Caki2 (cell line): ENCODE measurements around the gene TEX35. TPM values are rescaled to one million over a fixed set of nuclear protein-coding genes. Genes with fewer than 3 reads are reported as not detected.

ENCODE experiments used
- DNase-seq: peaks from one replicate; pipeline ENCODE4 v3.0.0-alpha.2; 2015; ENCODE audit warnings: low read depth
- in situ Hi-C: cut with HindIII; loops from 2 replicates; pipeline ENCODE4 v1.10.0; 2016; ENCODE audit warnings: low sequenced_read_pairs, low pct_unique_long_range_greater_than_20kb, mixed read lengths
- total RNA-seq: library from RNA; depleted of rRNA; stranded (reverse); fragments of >200 nt; shearing (Covaris generic); gene quantifications from 2 replicates; pipeline ENCODE4 v1.2.3, GENCODE V29; 2014; ENCODE audit warnings: low replicate concordance; rRNA removed

Gene TEX35
- total RNA-seq: not detected in 2 replicates

DNA sequence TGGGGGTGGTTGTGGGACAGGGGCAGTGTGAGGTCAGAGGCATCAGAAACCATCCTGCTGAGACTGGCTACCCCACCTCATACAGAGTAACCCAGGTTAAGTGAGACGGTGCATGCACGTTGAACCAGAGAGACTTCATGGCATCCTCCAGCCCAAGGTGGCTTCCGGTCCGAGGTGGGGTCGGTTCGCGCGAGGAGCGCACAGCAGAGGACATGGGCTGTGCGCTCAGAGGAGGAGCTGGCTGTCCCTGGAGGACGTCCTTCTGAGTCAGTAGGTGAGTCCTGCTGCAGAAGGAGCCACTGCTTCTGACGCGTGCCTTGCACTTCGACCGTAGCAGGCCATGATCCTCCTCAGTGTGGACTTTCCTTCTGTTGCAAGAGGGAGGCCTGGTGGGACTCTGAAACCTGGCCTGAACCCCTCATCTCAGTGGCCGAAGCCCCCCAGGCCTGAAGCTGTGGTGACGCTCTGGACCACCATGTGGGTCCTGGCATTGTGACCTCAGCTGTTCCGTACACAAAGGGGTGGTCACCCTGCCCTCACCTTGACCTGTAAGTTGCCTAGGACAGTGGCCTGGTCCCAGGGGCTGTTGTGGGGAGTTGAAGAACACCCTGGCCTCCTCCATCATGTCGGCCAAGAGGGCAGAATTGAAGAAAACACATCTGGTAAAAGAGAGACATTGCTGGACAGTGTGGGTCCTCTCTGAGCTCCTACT is at the start of gene TEX35:
Gene TEX35, plus strand, starts transcription at position 544 of the 712 bp plus-strand sequence. Its CDS starts 80 bp downstream, at position 624.
- DNase-seq: no peak
- in situ Hi-C loops: no loop called here

DNA sequence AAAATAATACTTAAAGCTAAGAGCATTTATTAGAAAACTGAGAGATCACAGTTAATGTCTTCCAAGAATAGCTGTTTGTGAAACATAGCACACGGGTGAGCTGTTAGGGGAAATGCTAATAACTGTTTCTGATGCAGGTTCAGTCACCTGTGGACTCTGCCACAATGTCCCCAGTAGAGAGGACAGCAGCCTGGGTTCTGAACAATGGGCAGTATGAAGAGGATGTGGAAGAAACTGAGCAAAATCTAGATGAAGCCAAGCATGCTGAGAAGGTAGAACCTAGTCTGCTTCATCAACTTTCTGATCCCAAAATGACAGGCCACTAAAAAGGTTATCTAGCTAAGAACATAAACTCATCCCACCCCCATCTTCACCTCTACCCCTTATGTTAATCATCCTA is 48.8 kb upstream of the TEX35 start:
- DNase-seq: no peak
- in situ Hi-C loops: no loop called here

DNA sequence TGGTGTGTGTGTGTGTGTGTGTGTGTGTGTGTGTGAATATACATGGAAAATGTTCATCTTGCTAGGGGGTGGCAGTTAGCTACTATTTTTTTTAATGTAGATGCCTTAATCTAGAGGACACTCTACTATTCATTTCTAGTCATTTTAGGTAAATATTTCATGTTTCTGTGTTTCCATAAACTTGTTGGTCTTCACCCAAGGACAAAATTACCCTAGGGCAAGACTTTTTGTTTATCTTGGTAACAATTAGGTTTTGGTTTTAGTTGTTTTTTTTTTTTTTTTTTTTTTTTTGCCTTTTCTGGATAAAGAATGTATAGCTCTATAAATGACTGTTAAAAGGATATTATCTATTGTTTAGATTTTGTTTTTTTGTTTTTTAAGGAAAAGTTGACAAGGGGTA is 48.3 kb upstream of the TEX35 start:
- in situ Hi-C loops: no loop called here
- no peak for DNase-seq

DNA sequence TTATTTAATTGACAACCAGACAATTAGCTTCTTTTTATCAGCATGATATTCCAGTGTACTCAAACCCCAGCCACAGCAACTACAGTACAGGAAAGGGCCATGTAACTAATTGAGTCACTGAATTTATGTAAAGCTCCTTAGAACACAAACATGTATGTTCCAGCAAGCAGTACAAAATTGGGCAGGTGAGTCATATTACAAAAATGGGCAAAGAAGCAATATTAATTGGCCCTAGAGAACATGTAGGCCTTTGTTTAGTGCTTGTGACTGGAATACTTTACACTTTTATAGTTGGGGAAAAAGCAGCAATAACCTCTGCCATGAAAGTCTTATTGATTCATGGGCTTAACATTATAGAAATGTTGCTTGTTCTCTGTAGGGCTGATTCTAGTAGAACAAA is 47.9 kb upstream of the TEX35 start:
- DNase-seq: no peak
- in situ Hi-C loops: no loop called here

DNA sequence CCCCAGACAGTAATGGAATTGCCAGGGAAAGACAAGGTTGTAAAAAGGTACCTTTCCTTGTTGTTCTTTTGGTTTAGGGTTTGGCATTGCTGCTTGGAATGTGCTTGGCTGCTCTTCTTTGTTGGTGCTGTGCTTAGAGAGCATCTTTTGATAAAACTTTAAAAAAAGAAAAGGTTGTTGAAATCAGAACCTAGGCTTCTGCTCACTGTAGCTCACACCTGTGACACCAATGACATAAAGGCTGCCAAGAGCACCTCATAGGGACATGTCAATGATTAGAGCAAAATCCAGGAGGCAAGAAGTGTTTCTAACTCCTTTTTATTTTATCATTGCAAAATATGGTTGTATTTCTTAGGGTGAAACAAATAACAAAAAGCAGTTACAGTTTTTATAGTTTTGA is 45.1 kb upstream of the TEX35 start:
- in situ Hi-C loops: no loop called here
- DNase-seq: no peak

DNA sequence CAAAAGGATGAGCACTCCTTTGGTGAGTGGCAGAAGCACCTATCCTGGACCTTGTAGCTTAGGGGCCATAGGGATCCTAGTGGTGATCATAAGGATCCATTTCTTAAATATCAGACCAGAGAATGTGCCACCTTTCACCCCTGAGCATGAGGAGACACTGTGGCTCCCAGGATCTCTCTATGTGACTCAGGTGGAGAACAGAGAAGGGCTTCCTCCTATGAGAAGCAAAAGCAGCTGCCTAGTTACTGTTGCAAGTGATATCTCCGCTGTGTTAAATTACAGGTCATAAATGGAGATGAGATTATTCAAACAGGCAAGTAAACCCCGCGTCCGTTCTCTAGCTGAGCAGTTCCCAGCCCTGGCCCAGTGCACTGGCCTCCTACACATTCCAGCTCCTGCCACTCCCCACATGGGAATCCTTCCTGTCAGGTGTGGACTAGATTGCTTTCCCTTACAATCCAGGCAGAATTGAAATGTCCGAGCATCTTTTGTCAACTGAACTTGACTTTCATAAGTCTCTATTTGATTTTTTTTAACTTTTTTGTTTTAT is 42.4 kb upstream of the TEX35 start:
- no peak for DNase-seq
- in situ Hi-C loops: no loop called here

DNA sequence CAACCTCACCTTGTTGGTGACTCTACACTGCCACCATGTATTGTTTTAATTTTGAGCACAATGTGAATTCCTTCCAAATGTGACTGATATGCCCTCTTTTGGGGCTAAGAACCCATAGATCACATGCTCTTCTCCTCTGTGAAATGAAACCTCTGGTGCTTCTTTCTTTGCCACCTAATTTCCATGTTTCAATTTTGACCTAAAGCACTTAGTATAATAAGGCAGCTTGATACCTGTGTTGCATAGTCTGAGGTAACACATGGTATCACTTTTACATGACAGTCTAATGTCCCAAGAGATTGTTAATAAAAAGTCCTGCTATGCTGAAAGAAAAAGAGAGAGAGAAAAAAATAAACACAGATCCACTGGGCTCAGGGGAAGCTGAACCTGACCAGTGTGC is 40.4 kb upstream of the TEX35 start:
- in situ Hi-C loops: no loop called here
- DNase-seq: no peak

DNA sequence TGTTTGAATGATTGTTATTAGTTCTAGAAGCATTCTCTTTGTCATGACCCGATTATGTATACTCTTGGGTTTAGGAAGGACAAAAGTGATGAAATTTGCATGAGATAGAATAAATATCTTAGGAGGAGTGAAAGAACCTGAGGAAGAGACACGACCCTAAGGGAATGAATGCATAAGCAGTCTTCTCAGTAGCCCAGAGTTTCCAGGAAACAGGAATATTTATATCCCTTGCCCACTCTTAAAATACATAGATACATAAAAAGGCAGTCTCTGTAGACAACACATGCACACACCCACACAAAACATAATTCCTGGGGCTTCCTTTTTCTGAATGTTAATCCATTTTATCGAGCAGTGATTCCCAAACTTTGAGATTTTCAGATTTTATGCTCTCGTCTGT is 35.5 kb upstream of the TEX35 start:
- in situ Hi-C loops: no loop called here
- DNase-seq: no peak

DNA sequence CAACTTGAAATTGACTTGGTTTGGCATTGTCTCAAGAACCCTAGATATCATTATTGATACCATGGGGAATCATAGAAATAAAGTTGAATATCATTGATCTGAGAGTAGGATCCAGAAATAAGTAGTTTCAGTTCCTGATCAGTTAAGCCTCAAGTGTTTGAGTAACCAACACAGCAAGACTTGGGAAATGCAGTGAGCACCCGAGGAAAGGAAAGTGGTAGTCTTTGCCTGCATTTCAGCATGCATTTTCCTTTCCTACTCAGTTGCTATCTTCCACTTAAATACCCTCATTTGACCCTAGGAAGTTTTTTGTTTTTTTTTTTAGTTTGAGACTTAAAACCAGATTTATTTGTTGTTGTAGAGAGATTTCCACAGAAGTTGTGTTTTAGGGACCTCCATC is 35.1 kb upstream of the TEX35 start:
- in situ Hi-C loops: no loop called here
- no peak for DNase-seq

DNA sequence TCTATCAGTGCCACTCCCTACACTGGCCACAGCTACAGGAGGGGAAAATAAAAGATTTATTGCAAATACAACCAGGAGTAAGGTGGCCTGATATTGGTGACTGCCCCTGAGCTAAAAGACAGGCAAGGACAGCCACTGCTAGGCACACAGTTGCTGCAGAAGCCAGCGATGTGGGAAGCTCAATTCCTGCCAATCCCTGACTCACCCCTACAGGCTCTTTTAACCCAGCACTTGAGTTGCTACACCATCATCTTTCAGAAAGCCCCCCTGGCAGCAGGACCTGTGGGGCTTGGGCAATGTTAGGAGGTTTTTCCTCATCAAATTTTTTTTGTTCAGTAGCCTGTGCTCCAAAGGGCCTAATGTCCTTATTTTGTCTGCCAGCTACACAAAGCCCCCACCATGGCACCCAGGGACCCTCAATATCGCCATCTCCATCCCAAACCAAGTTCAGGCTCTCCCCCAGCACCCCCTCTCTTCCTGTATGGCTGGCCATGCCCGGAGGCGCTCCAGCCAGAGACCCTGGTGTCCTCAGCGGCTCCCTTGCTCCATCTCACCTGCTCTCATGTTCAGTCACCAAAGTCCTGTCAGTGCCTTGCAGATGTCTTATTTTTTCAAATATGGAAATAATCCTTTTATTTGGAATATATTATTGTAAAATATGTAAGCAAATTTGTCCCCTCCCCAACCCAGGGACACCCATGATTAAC is 29.5 kb upstream of the TEX35 start:
- DNase-seq: no peak
- in situ Hi-C loops: no loop called here

DNA sequence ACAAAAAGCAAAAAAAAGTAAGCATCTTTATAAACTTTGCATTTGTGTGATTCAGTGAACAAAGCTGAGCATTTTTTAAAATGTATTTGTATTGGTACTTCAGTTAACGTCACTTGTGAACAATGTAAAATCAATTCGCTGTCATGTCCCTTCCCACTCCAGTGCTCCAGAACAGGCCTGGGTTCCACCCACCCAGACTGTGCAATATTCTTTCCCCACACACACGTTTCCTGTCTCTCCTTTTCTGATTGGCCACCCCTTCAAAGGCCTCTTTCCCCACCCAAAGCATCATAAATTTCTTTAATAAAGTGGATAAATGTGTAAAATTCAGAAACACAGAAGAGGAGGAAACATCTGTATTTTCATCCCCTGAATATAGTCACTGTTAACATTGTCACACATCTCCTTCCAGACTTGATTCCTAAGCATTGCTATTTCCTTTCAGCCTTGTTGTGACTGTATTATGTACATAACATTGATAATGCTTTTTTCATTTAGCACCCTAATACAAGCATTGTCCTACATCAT is 28.1 kb upstream of the TEX35 start:
- in situ Hi-C loops: no loop called here
- no peak for DNase-seq

DNA sequence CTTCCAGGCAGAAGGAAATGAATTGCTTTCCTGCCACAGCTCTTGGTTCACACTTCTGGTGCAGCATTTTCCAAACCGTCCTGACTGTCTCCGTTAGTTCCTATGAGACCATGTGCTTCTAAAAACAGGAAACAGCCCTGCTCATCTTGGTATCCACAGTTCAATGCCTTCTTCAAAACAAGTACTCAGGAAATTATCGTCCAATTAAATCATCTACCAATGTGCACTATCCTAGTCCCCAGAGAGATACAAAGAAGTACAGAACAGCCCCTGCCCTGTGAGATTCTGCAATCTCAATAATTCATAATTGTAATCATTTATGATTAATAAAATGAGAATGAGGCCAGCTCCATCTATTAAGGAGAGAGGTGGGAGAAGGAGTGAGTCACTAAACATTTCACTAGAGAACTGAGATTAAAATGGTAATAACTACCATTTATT is 27.3 kb upstream of the TEX35 start:
- no peak for DNase-seq
- in situ Hi-C loops: no loop called here

DNA sequence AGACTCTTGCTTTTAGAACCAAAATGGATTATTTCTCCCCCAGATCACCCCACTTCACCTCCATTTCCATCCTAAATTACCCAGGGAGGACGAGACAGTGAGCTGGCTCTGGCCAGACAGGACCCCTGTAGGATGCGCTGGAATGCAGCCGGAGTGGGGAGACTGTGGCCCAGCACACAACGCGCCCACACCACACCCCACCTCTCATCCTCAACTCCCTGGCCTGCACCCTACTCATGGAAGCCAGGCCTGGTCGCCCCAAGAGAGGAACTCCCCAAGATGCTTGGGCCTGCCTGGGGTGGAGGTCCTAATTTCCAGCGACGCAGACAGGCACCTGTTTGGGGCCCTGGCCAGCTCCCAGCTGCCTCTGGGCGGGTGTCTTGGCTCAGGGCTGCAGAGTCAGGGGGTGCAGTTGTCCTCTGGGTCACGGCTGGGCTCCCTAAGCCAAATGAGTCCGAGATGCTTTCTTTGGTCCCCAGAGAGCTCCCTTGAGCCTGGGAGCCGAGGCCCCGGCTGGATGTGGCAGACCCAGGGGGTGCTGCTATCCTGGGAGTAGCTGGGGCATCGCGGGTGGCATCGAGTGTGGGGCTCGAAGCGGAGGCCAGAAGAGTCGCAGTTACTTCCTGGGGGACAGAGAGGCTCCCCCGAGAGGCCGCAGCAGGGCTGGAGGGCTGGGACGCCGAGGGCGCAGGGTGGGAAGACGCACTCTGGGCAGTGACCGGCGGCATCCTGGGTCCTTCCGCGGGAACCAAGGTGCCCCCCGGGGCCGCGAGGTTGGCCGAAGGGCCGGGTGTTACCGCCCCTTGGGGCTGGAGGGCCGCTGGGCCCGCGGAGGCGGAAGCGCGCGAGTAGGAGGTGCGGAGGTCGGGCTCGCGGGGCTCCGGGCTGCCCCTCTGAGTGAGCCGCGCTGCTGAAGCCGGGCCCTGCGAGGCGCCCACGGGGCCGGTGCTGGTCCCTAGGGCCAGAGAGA is 26.5 kb upstream of the TEX35 start:
- DNase-seq: no peak
- in situ Hi-C loops: no loop called here

DNA sequence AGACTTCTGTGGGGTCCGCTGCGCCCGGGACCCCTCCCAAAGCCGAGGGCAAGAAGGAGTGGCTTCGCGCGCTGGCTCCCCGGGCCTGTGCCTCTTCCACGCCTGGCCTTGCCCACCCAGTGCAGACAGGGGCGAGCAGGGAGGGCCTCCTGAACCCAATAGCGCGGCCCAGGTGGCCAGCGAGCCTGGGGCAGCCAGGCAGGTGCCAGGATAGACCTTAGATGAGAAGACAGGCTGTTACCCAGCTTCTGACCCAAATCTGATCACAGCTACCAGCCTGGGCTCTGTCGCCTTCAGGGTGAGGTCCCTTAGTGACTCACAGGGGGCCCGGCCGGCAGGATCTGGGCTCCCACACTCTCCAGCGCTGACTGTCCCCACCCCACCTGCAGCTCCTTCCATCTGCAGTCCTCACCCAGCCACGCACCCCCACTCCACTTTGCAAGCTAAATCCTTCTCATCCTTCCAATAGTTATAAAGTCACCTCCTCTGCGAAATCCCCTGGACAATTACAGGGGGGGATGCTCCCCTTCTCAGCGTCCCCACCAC is 25.8 kb upstream of the TEX35 start:
- in situ Hi-C loops: no loop called here
- DNase-seq: no peak

DNA sequence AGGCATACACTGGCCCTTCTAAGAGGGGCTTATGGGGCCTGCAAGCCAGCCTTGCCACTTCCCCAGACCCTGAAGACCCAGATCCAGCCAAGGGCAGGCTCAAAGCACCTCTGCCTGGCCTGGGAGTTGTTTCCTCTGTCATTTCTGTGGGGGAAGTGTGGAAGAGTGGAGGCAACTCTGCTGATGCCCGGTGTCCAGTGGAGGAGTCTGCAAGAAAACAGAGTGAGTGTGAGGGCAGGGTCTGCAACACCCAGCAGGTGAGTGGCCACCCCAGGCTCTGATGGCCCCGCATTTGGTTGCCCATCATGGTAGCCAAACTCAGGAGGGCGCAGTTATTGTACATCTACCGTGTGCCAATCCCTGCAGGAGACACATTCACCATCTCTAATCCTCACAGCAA is 24.5 kb upstream of the TEX35 start:
- no peak for DNase-seq
- in situ Hi-C loops: no loop called here

DNA sequence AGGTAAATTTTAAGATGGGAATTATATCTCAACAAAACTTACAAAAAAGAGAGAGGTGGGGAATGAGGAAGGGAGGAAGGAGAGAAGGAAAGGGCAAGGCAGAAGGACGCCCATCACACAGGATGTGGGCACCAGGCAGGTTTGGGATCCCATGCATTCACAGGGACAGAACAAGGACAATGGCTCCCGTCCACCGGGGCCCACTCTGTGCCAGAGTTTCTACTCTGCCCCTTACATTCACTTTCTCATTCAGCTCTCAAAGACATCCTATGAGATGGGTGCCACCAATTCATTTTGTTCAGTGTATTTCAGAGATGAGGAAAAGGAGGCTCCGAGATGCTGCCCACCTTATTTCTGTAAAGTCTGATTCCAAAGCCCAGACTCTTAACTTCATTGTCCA is 23.5 kb upstream of the TEX35 start:
- in situ Hi-C loops: no loop called here
- DNase-seq: no peak

DNA sequence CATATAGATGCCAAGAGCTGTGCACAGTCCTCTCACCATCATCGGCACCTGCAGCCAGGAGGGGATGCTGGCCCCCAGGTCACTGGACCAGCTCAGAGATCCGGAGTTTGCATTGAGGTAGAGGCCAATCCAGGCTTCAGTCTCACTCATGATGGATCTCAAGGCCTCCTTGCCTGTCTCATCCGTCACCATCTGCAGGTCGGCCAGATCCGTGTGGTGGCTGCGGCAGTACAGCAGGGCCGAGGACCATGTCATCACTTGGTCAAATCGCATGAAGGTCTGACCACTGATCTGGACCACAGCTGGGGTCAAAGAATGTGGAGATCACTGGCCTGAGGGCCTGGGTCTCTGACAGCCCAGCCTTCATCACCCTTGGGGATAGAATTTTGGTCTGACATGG is 22.8 kb upstream of the TEX35 start:
- DNase-seq: no peak
- in situ Hi-C loops: no loop called here

DNA sequence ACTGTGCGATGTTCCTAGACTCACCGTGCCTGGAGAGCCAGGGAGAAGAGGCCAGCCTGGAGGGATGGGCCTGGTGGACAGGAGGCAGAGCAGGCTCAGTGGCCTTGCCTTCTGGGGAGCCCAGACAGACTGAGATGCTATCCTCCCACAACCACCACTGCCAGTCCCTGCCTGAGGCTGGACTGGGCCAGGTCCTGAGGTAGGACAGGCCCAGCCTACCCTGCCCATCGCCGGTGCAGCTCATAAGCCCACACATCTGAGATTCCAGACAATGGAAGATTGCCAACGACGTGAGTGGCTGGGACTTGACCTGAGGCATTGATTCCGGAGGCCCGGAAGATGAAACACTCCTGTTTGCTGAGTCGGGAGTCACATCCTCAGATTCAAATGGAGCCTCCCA is 21.9 kb upstream of the TEX35 start:
- in situ Hi-C loops: no loop called here
- no peak for DNase-seq
